GM18873 (cell line): Measurements from ENCODE around the gene KIF3A.

Source experiments
- ATAC-seq: cut with Tn5 transposase; IDR thresholded peaks from one replicate; pipeline ENCODE4 v1.9.1; 2021; ENCODE audit warnings: mild to moderate bottlenecking, moderate library complexity, moderate number of reproducible peaks; ENCODE audit not compliant: unreplicated experiment, low FRiP score

The KIF3A gene

DNA sequence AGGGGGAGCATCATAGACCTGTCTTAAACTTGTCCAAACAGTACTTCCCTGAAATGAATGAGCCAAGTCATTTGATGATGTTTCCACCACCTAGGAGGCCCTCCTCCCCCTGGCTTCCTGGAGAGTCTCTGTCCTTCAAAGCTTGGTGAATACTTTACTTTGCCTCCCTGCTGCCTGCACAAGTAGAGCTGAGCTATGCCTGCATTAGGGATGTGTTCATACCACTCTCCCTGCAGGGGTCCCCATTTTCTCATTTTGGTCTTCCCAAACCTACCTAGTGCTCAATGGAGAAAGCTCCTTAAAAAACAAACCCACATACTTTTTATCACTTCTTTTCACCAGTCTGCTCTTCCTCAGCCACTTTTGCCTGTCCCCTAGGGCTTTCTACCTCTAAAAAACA, 17.6 kb upstream of the KIF3A start:
- no peak for ATAC-seq

DNA sequence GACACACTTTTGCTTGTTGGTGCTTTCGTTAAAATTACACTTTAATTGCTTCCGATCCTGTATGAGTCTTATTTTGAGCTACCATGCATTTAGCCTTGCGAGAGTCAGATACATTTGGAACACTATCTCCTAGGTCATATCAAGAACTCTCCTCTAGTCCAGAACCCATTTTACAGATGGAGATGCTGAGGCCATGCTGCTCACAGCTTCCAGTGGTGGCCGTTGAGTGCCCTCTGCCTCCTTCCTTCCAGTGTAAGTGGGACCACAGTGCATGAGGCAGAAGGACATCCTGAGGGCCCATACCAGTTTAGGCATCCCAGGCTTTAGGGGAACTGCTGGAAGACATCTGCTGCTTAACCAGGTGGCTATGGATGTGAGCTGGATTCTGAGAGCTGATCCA, 16.8 kb upstream of the KIF3A start:
- ATAC-seq: no peak

DNA sequence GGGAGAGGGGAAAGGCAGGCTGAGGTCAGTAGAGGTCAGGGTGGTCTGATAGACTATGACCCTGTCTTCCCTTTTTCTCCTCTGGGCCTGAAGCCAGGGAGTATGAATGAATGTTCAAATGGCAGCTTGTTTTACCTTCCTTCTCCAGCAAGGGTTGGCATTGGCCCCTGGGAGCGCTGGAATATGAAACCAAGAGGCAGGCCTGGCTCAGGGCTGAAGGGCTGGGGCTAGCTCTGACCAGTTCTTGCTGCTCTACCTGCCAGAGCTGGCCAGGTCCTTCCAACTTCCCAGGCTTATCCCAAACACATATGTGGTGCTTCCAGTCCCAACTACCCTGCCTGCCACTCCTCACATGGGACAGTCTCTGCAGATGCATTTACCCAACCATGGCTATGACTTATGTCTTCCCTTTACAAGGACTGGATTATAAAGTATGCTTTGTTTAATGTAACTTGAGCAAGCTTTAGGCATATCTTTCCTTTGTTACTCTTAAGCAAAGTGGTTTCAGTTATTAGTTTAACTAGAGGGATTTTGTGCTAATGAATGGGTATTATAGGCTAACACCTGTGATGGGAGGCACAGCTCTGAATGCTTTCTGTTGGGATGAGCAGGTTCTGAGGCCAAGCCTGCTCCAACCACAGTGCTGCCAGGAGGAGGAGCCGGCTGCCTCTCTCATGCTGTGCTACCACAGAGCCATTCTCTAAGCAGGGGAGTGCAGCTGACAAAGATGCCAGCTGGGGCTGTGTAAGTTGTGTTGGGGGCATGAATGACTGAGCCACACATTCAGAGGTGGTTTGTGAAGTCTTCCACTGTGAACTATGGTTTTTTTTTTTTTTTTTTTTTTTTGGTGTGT, 16.0 kb upstream of the KIF3A start:
- no peak for ATAC-seq

DNA sequence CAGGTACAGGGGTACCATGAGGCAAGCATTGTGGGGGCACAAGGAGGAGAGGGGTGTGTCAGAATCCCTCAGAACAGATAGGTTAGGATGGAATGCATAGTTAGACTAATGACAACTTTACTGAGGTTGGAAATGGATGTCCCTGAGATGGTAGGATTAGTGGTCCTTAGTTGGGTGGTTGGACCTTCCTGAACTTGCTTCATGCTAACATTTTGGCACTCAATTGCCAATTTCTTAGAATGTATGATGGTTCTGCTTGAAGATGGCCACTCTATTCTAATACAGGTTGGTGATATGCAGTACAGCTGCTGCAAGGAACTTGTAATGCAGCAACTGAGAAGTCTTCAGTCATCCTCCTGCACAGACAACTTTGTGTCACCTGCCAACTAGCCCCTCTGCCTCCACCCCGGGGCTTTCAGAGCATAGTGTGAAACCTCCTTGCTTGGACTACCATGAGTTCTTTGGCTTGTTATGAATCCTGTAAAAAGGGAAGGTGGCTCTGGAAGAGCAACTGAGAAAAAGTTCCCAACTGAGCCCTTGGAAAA, 15.3 kb upstream of the KIF3A start:
- ATAC-seq: no peak

- ATAC-seq: no peak
Observed at GRCh38 chr5:132751971-132752580, 14.7 kb upstream of the KIF3A start.

- peak; percentile 33 for ATAC-seq
Observed at GRCh38 chr5:132751444-132751843, 14.1 kb upstream of the KIF3A start.

- peak; percentile 30 for ATAC-seq
Observed at GRCh38 chr5:132750471-132751230, 13.3 kb upstream of the KIF3A start.

DNA sequence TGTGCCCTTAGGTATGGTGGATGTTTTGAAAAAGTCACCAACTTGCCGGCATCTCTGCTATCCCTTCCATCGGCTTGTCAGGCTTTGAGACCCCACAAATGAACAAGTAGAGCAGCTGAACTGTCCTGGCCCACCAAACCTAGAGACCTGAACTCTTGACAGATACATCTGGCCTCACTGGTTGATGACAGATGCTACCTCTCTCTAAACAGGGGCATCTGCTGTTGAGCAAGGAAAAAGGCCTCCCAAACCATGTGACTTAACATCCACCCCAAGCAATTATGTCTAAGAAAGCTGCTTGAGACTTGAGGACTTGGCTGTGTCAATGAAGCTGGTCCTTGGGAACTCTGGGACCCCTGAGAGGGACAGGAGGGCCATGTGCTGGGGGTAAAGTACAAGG, 12.2 kb upstream of the KIF3A start:
- ATAC-seq: no peak

DNA sequence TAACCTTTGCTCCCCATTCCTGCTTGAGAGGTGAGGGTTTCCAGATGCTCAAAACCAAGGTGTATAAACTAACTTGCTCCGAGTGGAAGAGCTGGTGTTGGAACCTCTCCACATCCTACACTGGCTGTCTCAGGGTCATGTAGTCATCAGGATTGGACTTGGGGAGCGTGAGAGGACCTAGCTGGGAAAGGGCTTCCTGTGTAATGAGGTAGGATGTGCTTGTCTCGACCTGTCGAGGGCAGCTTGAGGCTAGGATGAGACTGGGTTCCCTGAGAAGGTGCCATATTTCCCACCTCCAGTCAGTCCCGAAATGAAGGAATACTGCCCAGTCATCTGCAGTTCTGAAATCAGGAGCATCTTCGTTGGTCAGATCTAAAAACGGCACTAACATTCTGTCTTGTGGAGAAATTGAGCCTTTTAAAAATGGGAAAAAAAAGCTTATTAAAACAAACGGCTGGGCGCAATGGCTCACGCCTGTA, 11.2 kb upstream of the KIF3A start:
- ATAC-seq: no peak

- no peak for ATAC-seq
Observed at GRCh38 chr5:132747616-132748440, 10.5 kb upstream of the KIF3A start.

DNA sequence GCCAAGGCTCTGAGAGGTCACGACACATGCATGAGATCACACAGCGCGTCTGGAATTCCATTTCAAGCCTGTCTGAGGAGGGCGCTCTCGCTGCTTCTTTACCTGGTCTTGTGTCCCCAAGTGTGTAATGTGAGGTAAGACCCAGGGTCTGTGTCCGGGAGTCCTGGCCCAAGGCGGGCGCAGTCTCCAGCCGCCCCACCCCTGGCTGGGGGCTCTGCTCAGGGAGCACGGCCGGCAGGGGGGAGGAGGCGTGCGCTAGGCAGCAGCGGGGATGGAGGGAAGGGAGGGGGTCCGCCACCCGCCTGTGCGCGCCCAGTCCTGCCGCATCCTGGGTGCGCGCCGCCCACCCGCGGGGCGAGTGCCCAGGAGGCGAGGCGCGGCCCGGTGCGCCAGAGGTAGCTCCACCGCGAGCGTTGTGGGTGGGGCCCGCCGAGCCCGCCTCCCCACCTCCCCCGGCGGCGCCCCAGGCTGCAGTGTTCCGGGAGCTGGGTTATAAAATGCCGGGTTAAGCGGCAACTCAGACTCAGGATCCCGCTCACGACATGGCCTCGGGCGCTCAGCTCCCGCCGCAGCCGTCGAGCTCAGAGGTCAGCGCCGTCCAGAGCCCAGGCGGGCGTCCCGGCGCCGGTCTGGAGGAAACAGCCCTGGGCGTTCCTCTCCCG, 9.7 kb upstream of the KIF3A start, which contains the start of gene CCNI2:
Gene CCNI2 (plus strand): TSS at position 473 of the 662 bp plus-strand sequence. CDS start 70 bp downstream, at position 543.
- no peak for ATAC-seq

- no peak for ATAC-seq
Observed at GRCh38 chr5:132746592-132746953, 9.2 kb upstream of the KIF3A start.

- no peak for ATAC-seq
Observed at GRCh38 chr5:132744659-132745058, 7.3 kb upstream of the KIF3A start.

DNA sequence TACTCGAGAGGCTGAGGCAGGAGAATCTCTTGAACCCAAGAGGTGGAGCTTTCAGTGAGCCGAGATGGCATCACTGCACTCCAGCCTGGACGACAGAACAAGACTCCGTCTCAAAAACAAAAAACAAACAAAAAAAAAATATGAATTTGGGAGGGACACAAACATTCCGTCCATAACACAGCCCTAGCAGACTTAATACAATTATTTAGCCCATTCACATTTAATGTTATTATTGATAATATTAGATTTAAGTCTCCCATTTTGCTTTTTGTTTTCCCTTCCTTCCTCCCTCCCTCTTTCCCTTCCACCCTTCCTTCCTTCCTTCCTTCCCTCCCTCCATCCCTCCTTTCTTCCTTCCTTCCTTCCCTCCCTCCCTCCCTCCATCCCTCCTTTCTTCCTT, 5.3 kb upstream of the KIF3A start:
- ATAC-seq: no peak

DNA sequence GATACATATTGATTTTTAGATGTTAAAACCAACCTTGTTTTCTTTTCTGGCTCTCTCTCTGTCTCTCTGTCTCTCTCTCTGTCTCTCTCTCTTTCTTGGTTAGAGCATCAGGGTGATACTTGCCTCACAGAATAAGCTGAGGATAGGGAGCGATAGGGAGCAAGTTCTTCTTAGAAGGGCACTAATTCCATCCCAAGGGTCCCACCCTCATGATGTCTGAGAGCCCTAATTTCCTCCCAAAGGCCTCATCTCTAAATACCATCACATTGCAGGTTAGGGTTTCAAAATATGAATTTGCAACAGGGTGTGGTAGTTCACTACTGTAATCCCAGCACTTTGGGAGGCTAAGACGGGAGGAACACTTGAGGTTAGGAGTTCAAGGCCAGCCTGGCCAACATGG, 4.8 kb upstream of the KIF3A start:
- ATAC-seq: no peak

- no peak for ATAC-seq
Observed at GRCh38 chr5:132739232-132739631, 1.9 kb upstream of the KIF3A start.

- ATAC-seq: no peak
Observed at GRCh38 chr5:132737982-132738681, 786 bp upstream of the KIF3A start.

DNA sequence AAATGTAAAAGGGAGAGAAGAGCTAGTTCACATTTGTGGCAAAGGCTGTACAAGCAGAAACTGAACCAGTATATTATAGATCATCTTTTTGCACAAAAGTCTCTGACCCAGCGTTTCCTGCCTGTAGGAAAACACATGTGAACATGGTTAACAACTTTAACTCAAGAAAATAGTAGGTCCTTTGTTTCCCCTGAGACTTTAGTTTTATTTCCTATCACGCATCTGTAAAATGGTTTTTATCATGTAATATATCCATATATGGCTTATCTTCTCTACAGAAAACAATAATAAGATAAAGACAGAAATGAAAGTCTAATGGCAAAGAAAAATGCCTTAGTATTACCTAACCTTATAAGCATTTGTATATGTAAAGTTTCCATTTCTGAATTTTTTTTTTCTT, 2.7 kb downstream of the KIF3A start:
- ATAC-seq: no peak
